ENCODE measurements around the gene TBC1D2. TPM values are rescaled to one million over a fixed set of nuclear protein-coding genes. Genes with fewer than 3 reads are reported as not detected.
A peak's percentile ranks its signal among the peaks of the same experiment; 100 is the strongest.

The TBC1D2 gene
- total and polyA plus RNA-seq, 2 of the 13 experiments (the other 11 are each of a cell fraction or from before 2014, with no cell fraction given), result 2.0 to 2.8 TPM

GRCh38 chr9:98182889-98183599 lies 72.4 kb downstream of the TBC1D2 start (continued):
- TF ChIP-seq AHDC1 (CRISPR knock-in tag; IDR thresholded peaks at IDR 0.05; ENCODE audit: borderline replicate concordance), result no peak
- TF ChIP-seq FOXO1 (CRISPR knock-in tag; IDR thresholded peaks at IDR 0.05), result no peak
- peak; percentile 28; the same call in 1 of the 2 replicates for TF ChIP-seq CREM (IDR thresholded peaks at IDR 0.05)
- TF ChIP-seq CREM (CRISPR knock-in tag; IDR thresholded peaks at IDR 0.05), result no peak
- no peak for TF ChIP-seq RARG (CRISPR knock-in tag; IDR thresholded peaks at IDR 0.05; ENCODE audit: low read depth)
- TF ChIP-seq ZNF816 (CRISPR knock-in tag; IDR thresholded peaks at IDR 0.05; ENCODE audit: borderline replicate concordance), result no peak
- no peak for TF ChIP-seq ZKSCAN5 (CRISPR knock-in tag; IDR thresholded peaks at IDR 0.05)
- no peak for TF ChIP-seq MAFK (conservative IDR thresholded peaks at IDR 0.05 in 1 of 2, IDR thresholded peaks at IDR 0.05 in 1 of 2; ENCODE audit: low read length in 2 of 2)
- no peak for TF ChIP-seq ELF3 (CRISPR knock-in tag; IDR thresholded peaks at IDR 0.05)
- TF ChIP-seq ARHGAP35 (CRISPR knock-in tag; IDR thresholded peaks at IDR 0.05; ENCODE audit: borderline replicate concordance), result no peak
- no peak for TF ChIP-seq ZNF276 (CRISPR knock-in tag; IDR thresholded peaks at IDR 0.05; ENCODE audit: low read depth)
- no peak for TF ChIP-seq MLLT10 (CRISPR knock-in tag; IDR thresholded peaks at IDR 0.05)
- no peak for TF ChIP-seq ZKSCAN1 (IDR thresholded peaks at IDR 0.05; ENCODE audit: low read length)
- no peak for TF ChIP-seq ZMYM4 (CRISPR knock-in tag; IDR thresholded peaks at IDR 0.05)
- TF ChIP-seq AKAP8 (CRISPR knock-in tag; IDR thresholded peaks at IDR 0.05), result no peak
- no peak for TF ChIP-seq CENPX (CRISPR knock-in tag; IDR thresholded peaks at IDR 0.05)
- no peak for TF ChIP-seq CBX2 (IDR thresholded peaks at IDR 0.05; ENCODE audit: low read depth, low read length)
- no peak for TF ChIP-seq CBX2 (CRISPR knock-in tag; IDR thresholded peaks at IDR 0.05; ENCODE audit: low read depth)
- TF ChIP-seq ZNF687 (CRISPR knock-in tag; IDR thresholded peaks at IDR 0.05), result peak; percentile 56
- no peak for TF ChIP-seq ZNF44 (CRISPR knock-in tag; IDR thresholded peaks at IDR 0.05)

All from HepG2 (cell line).